Spleen (tissue), 11 donors: ENCODE measurements around the gene CCND2. TPM values are rescaled to one million over a fixed set of nuclear protein-coding genes. Genes with fewer than 3 reads are reported as not detected.

Experiments
- DNase-seq: peaks from one replicate; pipeline ENCODE4 v3.0.0-alpha.2; 2020
- H3K27ac ChIP-seq, 8 donors: fragments of 200-600 bp; sonication (generic) in 7 of 8; 1 replicate in 4 of 8; 2 replicates in 4 of 8; pipeline versions ENCODE4 v1.5.0 to v1.8.0; 2016 to 2021; ENCODE audit warnings: inconsistent platforms in 4 of 8, mild to moderate bottlenecking in 4 of 8, moderate library complexity in 1 of 8
- H3K27me3 ChIP-seq, 7 donors: fragments of 200-600 bp; sonication (generic) in 6 of 7; replicated peaks in 1 of 7; 1 replicate in 4 of 7; 2 replicates in 3 of 7; pipeline versions ENCODE4 v1.5.0 to v1.8.0; 2016 to 2021; ENCODE audit warnings: inconsistent platforms in 3 of 7, mild to moderate bottlenecking in 1 of 7
- H3K36me3 ChIP-seq, 6 donors: fragments of 200-600 bp; sonication (generic) in 5 of 6; 1 replicate in 4 of 6; 2 replicates in 2 of 6; pipeline versions ENCODE4 v1.5.0 to v1.8.0; 2016 to 2021; ENCODE audit warnings: inconsistent platforms in 2 of 6
- H3K4me1 ChIP-seq, 6 donors: fragments of 200-600 bp; sonication (generic) in 5 of 6; 1 replicate in 3 of 6; 2 replicates in 3 of 6; pipeline versions ENCODE4 v1.5.0 to v1.8.0; 2016 to 2021; ENCODE audit warnings: inconsistent platforms in 3 of 6
- H3K4me3 ChIP-seq, 8 donors: fragments of 200-600 bp; sonication (generic) in 7 of 8; 1 replicate in 4 of 8; 2 replicates in 4 of 8; pipeline versions ENCODE4 v1.5.0 to v1.8.0; 2016 to 2021; ENCODE audit warnings: inconsistent platforms in 4 of 8, mild to moderate bottlenecking in 4 of 8, moderate library complexity in 2 of 8
- H3K9me3 ChIP-seq, 8 donors: fragments of 200-600 bp; sonication (generic) in 7 of 8; 1 replicate in 4 of 8; 2 replicates in 4 of 8; pipeline versions ENCODE4 v1.5.0 to v1.8.0; 2016 to 2021; ENCODE audit warnings: inconsistent platforms in 4 of 8
- POLR2A ChIP-seq, 3 donors: fragments of 450-650 bp; IDR thresholded peaks; one replicate each; pipeline ENCODE4 v1.5.1; 2017; ENCODE audit warnings: antibody characterized with exemption in 3 of 3, mild to moderate bottlenecking in 1 of 3
- POLR2AphosphoS5 ChIP-seq, 3 donors: sonication (generic); formaldehyde crosslinking; IDR thresholded peaks; one replicate each; pipeline ENCODE4 v1.5.1; 2017; ENCODE audit warnings: antibody characterized with exemption in 3 of 3
- WGBS, 5 donors: extraction: QIAGEN DNeasy Blood & Tissue Kit in 3 of 5; methylation state at CpG; one replicate each; pipeline versions ENCODE4 v1.1.5 to v1.1.7; 2013 to 2018; 5-methylcytosine and 5-hydroxymethylcytosine counted together
- intact Hi-C: fragments of 100-400 bp; cut with DNase I; formaldehyde crosslinking; loops from one replicate; pipeline ENCODE4 v1.15.0; 2023; ENCODE audit warnings: low total_unique reads
- polyA plus RNA-seq, 3 donors: library from polyadenylated mRNA; stranded (reverse); fragments of 200-250 nt; gene quantifications; one replicate each; pipeline ENCODE4 v1.2.1, GENCODE V29; 2013
- total RNA-seq, 7 donors: library from RNA; depleted of rRNA in 3 of 7; stranded (reverse); fragments of >200 nt in 3 of 7; fragmentation: NEBNext Ultra II Directional in 4 of 7; extraction: Animal tissue kit (Norgen Biotek cat#: 25700) in 4 of 7; gene quantifications; one replicate each; pipeline versions ENCODE4 v1.1.0 to v1.2.1, GENCODE V29; 2016 to 2021
- TF ChIP-seq, protein P1 (sequence below), 11 experiments: fragments of 200-600 bp in 7 of 11; fragments of 450-650 bp in 4 of 11; sonication (generic) in 4 of 11; IDR thresholded peaks in 8 of 11; conservative IDR thresholded peaks in 3 of 11; 1 replicate in 7 of 11; 2 replicates in 4 of 11; pipeline versions ENCODE4 v1.4.0 to v1.8.0; 2016 to 2021; ENCODE audit warnings: antibody characterized with exemption in 11 of 11, inconsistent platforms in 4 of 11, mild to moderate bottlenecking in 1 of 11
- donor health status: healthy with polysubstance abuse.
- donor health status: DM: no; HTN: no; CAD: no; lungs with moderate emphysema.
- donor health status: DM: no; HTN: no; CAD: no.
- donor health status: Bipolar disorder and iron deficiency.
- donor health status: healthy.
- donor health status: DM: no; HTN: no; CAD: no.
- donor health status: DM: yes; HTN: yes; CAD: no.

CCND2 gene
- total and polyA plus RNA-seq, 10 donors: 9.4 to 110 (median 59.4) TPM

DNA sequence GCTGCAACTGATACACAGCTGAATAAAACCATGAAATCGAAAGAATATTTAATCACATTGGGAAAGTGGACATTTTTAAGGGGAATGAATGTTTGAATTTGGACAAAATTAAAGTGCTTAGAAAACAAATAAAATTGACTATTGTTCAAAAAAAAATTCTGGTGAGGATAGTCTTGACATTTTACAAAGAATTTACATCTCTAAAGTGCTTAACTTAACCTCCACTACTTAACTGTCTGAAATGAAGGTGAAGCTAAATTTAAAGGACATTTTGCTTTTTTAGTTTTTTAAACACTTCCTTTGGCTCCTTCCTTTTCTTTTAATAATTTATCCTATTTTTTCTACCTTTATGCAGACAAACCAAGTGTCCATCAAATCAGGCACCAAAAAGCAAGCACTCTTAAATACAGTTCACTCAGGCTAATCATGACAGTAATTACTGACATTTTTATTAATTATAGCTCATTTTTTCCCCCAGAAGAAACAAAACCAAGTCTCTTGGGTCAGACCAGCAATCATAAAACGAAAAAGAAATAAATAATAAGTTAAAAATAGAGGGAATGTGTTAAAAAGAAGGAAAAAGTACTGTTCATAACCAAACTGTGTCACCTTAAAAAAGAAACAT, 5.7 kb upstream of the CCND2 start:
- no peaks in the 10 kb centered on the region for H3K9me3 ChIP-seq
- no peak overlapping the region for H3K27ac ChIP-seq
- H3K27me3 ChIP-seq: peaks cover 0 to 65% (median 43%) of the 10 kb centered on the region in 7 donors
- no peak overlapping the region for H3K4me3 ChIP-seq
- H3K4me1 ChIP-seq: peaks cover 10 to 47% (median 42%) of the 10 kb centered on the region in 6 donors
- DNase-seq: no peak
- intact Hi-C loops: loop anchor here (10.0 kb wide), 1 partner anchor 133 kb away; no protein-coding TSS in a partner anchor
- no peaks in the 10 kb centered on the region for H3K36me3 ChIP-seq
- WGBS, 5 donors: 58 to 67% (median 63%) methylated on average over 2 of the region's 2 CpGs
- TF ChIP-seq POLR2A (IDR thresholded peaks at IDR 0.05) (no peak), POLR2AphosphoS5 (IDR thresholded peaks at IDR 0.05) (no peak)
- TF ChIP-seq, protein P1, sequence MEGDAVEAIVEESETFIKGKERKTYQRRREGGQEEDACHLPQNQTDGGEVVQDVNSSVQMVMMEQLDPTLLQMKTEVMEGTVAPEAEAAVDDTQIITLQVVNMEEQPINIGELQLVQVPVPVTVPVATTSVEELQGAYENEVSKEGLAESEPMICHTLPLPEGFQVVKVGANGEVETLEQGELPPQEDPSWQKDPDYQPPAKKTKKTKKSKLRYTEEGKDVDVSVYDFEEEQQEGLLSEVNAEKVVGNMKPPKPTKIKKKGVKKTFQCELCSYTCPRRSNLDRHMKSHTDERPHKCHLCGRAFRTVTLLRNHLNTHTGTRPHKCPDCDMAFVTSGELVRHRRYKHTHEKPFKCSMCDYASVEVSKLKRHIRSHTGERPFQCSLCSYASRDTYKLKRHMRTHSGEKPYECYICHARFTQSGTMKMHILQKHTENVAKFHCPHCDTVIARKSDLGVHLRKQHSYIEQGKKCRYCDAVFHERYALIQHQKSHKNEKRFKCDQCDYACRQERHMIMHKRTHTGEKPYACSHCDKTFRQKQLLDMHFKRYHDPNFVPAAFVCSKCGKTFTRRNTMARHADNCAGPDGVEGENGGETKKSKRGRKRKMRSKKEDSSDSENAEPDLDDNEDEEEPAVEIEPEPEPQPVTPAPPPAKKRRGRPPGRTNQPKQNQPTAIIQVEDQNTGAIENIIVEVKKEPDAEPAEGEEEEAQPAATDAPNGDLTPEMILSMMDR (IDR thresholded peaks at IDR 0.05 in 8 of 11, conservative IDR thresholded peaks at IDR 0.05 in 3 of 11): no peak

DNA sequence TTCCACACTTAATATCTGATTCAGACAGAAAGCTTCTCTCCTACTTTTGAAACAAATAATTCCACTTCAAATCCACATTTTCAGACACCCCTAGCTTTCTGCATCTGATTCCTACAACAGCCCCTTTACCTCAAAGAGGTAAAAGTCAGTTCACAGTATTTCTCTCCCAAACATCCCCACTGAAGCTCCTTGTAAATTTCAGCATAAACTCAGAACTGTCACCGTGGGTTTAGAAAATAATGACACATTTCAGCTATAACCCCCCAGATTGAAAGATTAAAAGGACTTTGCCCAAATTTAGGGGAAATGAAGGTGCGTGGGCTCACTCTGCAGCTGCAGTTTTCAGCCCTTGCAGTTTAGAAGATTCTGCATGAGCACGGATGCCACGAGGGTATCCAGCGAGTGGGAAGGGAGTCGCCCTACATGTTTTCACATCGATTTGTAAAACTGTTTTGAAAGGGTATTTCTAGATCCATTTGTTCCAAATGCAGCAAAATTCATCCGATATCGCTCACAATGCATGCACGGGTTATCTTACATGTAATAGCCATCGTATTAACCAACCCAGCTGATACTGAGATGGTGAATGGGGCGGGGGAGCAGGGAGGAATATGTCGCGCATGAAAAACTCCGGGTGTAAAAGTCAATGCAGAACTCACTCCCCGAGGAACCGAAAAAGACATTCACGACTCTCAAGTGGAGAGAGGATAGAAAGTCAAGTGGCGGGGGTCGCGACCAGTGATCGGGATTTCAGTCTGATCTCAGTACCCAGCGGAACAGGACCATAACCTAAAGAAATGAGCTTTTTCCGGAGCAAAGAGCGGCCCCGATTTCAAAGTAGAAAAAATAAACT, 5.0 kb upstream of the CCND2 start:
- no peak for TF ChIP-seq POLR2AphosphoS5 (IDR thresholded peaks at IDR 0.05)
- TF ChIP-seq, protein P1 (IDR thresholded peaks at IDR 0.05 in 8 of 11, conservative IDR thresholded peaks at IDR 0.05 in 3 of 11): no peak
- no peak for TF ChIP-seq POLR2A (IDR thresholded peaks at IDR 0.05)
- WGBS, 5 donors: 1 to 2% (median 2%) methylated on average over 26 of the region's 26 CpGs
- intact Hi-C loops: loop anchor here (10.0 kb wide), 1 partner anchor 134 kb away; no protein-coding TSS in a partner anchor
- peaks cover 14 to 54% (median 49%) of the 10 kb centered on the region in 6 donors for H3K4me1 ChIP-seq
- H3K9me3 ChIP-seq: no peaks in the 10 kb centered on the region
- DNase-seq: peak; percentile 78
- peak overlapping the region; percentile 74 to 98 (median 92) for H3K27ac ChIP-seq
- peak overlapping the region; percentile 32 to 74 (median 66) for H3K4me3 ChIP-seq
- peaks cover 0 to 73% (median 46%) of the 10 kb centered on the region in 7 donors for H3K27me3 ChIP-seq
- no peaks in the 10 kb centered on the region for H3K36me3 ChIP-seq

DNA sequence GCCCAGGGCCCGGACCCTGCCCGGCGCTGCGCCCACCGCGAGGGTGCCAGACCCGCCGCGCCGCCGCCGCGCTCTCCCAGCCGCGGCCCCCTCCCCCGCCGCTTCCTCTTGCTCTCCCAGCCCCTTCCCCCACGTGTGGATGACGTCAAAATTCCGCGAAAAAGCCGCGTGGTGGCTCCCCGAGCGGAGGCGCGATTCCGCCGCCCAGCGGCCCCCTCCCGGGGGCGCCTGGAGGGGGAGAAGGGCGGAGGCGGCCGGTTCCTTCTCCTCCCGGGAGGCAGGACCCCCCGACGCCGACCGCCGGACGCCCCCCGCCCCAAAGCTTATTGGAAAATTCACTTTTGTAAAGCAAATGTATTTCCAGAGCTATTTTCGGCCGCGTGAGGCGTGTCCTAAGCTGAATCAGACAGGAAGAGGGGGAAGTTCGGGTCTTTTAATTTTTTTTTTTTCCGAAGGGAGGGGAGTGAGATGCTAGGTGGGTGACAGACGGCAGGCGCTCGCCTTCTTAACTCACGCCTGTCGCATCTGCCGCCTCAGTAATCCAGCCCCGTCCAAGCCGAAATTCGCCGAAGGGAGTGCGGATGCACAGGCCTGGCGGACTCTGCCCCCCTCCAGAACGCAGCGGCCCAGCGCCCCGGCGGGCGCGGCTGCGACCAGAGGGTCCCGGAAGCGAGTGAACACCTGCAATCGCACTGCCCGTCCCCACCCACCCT, 4.1 kb upstream of the CCND2 start:
- H3K9me3 ChIP-seq: no peaks in the 10 kb centered on the region
- H3K27ac ChIP-seq: peak overlapping the region; percentile 74 to 98 (median 92)
- peaks cover 17 to 63% (median 53%) of the 10 kb centered on the region in 6 donors for H3K4me1 ChIP-seq
- no peaks in the 10 kb centered on the region for H3K36me3 ChIP-seq
- TF ChIP-seq, protein P1 (IDR thresholded peaks at IDR 0.05 in 8 of 11, conservative IDR thresholded peaks at IDR 0.05 in 3 of 11): peak in 9 of 11 experiments; percentile 10 to 54 (median 36)
- TF ChIP-seq POLR2A (IDR thresholded peaks at IDR 0.05) (peak in 1 of 3 donors; percentile 8), POLR2AphosphoS5 (IDR thresholded peaks at IDR 0.05) (peak; percentile 81 to 89 (median 84))
- peaks cover 0 to 82% (median 55%) of the 10 kb centered on the region in 7 donors for H3K27me3 ChIP-seq
- intact Hi-C loops: loop anchor here (10.0 kb wide), 1 partner anchor 135 kb away; no protein-coding TSS in a partner anchor
- H3K4me3 ChIP-seq: peak overlapping the region; percentile 44 to 74 (median 66)
- 0 to 1% (median 1%) methylated on average over 56 to 73 of the region's 73 CpGs for WGBS, 5 donors
- peak; percentile 98 for DNase-seq
